HepG2 (cell line): ENCODE data around the gene FCER1A. TPM values are rescaled to one million over a fixed set of nuclear protein-coding genes. Genes with fewer than 3 reads are reported as not detected.

ENCODE experiments used
- ATAC-seq: fragments of 200-7000 bp; cut with Tn5 transposase; 3 replicates; pipeline ENCODE4 v1.9.1; 2020; ENCODE audit warnings: mild to moderate bottlenecking, moderate library complexity
- BruUV-seq: library from RNA; stranded (reverse); fragments of 400-500 nt; replicated peaks from 2 replicates; lab custom pipeline; 2021; lab: Mats Ljungman, UMichigan
- CTCF ChIA-PET: fragments of 300-600 bp; formaldehyde crosslinking; extraction: SDS; loops from one replicate; lab custom pipeline; 2021; ENCODE audit warnings: low total read pairs, inconsistent platforms, low intra/inter-chr PET ratio; lab: Yijun Ruan, JAX
- POLR2A ChIA-PET: fragments of 350-600 bp; sonication (Branson Sonifier 250); formaldehyde crosslinking; loops from one replicate; lab custom pipeline; 2020; ENCODE audit warnings: antibody characterized with exemption, inconsistent platforms; lab: Yijun Ruan, JAX
- DNase-seq: peaks from one replicate; pipeline ENCODE4 v3.0.0-alpha.2; 2015; ENCODE audit warnings: low spot score
- FAIRE-seq: peaks from 3 replicates; lab custom pipeline; 2011; peaks lifted over from hg19 to GRCh38; lab: Jason Lieb, UNC
- H2AFZ ChIP-seq: one replicate; pipeline ENCODE4 v1.6.1; 2011; ENCODE audit warnings: low read length, inconsistent platforms
- H3K27ac ChIP-seq: fragments of 300-600 bp; 3 replicates; pipeline ENCODE4 v1.8.0; 2011; ENCODE audit warnings: mixed run types, mild to moderate bottlenecking, mixed read lengths, low read length, inconsistent platforms; ENCODE audit not compliant: insufficient read depth; ENCODE audit errors: extremely low read length
- H3K27me3 ChIP-seq, 2 experiments: fragments of 200-600 bp in 1 of 2; 2 replicates in 1 of 2; 3 replicates in 1 of 2; pipeline versions ENCODE4 v1.6.0 to v1.8.0; 2011; ENCODE audit warnings: low read length in 2 of 2, mild to moderate bottlenecking in 2 of 2, moderate library complexity in 2 of 2, inconsistent platforms in 1 of 2; ENCODE audit not compliant: insufficient read depth in 2 of 2, control insufficient read depth in 1 of 2
- H3K36me3 ChIP-seq, 2 experiments: fragments of 200-600 bp in 1 of 2; replicated peaks in 1 of 2; 2 replicates in 1 of 2; 3 replicates in 1 of 2; pipeline versions ENCODE4 v1.5.1 to v1.8.0; 2011; ENCODE audit warnings: low read length in 2 of 2, inconsistent platforms in 1 of 2; ENCODE audit not compliant: insufficient read depth in 2 of 2, control insufficient read depth in 1 of 2
- H3K4me1 ChIP-seq: 2 replicates; pipeline ENCODE4 v1.5.1; 2012; ENCODE audit warnings: low read length, inconsistent platforms; ENCODE audit not compliant: insufficient read depth
- H3K4me2 ChIP-seq: 2 replicates; pipeline ENCODE4 v1.6.0; 2011; ENCODE audit warnings: low read depth, low read length, inconsistent platforms
- H3K4me3 ChIP-seq, 3 experiments: fragments of 200-600 bp in 1 of 3; sonication (generic), shearing (Covaris generic) in 1 of 3; replicated peaks in 1 of 3; 2 replicates each; pipeline ENCODE4 v1.5.1; 2011 to 2016; ENCODE audit warnings: low read length in 3 of 3, inconsistent platforms in 2 of 3, low read depth in 2 of 3, mild to moderate bottlenecking in 2 of 3, control low read depth in 1 of 3, mixed read lengths in 1 of 3; ENCODE audit not compliant: insufficient read depth in 1 of 3
- H3K79me2 ChIP-seq: one replicate; pipeline ENCODE4 v1.6.1; 2011; ENCODE audit warnings: low read length, inconsistent platforms; ENCODE audit not compliant: insufficient read depth
- H3K9ac ChIP-seq: 2 replicates; pipeline ENCODE4 v1.6.0; 2011; ENCODE audit warnings: mild to moderate bottlenecking, low read depth, low read length, inconsistent platforms; ENCODE audit not compliant: insufficient read depth
- H3K9me3 ChIP-seq: 2 replicates; pipeline ENCODE4 v1.5.1; 2012; ENCODE audit warnings: mild to moderate bottlenecking, low read length
- H4K20me1 ChIP-seq: 2 replicates; pipeline ENCODE4 v1.6.0; 2011; ENCODE audit warnings: inconsistent platforms, mild to moderate bottlenecking, low read length, moderate library complexity; ENCODE audit not compliant: insufficient read depth
- ASH2L ChIP-seq: fragments of 300-600, 200-600 bp; sonication (generic); IDR thresholded peaks from 2 replicates; pipeline ENCODE4 v1.7.0; 2017; ENCODE audit warnings: low read depth, mild to moderate bottlenecking, moderate library complexity, mixed read lengths, low read length; ENCODE audit not compliant: insufficient read length
- ESRRA ChIP-seq: sonication (generic); formaldehyde crosslinking; IDR thresholded peaks from 2 replicates; pipeline ENCODE4 v1.5.1; 2020; ENCODE audit warnings: mild to moderate bottlenecking, low read depth, missing genetic modification reagents
- FOXK1 ChIP-seq: sonication (generic); formaldehyde crosslinking; IDR thresholded peaks from 2 replicates; pipeline ENCODE4 v1.4.0; 2020; ENCODE audit warnings: low read depth, missing genetic modification reagents, borderline replicate concordance
- GFI1 ChIP-seq: sonication (generic); formaldehyde crosslinking; IDR thresholded peaks from 2 replicates; pipeline ENCODE4 v1.5.0; 2020; ENCODE audit warnings: missing genetic modification reagents, mild to moderate bottlenecking, borderline replicate concordance
- GPN1 ChIP-seq: sonication (generic); formaldehyde crosslinking; IDR thresholded peaks from 2 replicates; pipeline ENCODE4 v1.5.1; 2020; ENCODE audit warnings: missing genetic modification reagents, borderline replicate concordance
- KDM3A ChIP-seq: IDR thresholded peaks from 2 replicates; pipeline ENCODE4 v1.6.1; 2018; ENCODE audit warnings: low read depth, missing compliant biosample characterization
- NFE2L2 ChIP-seq: fragments of 150-350 bp; IDR thresholded peaks from 2 replicates; pipeline ENCODE4 v1.6.1; 2014; ENCODE audit warnings: low read length
- NFKBIZ ChIP-seq: IDR thresholded peaks from 2 replicates; pipeline ENCODE4 v1.6.1; 2018; ENCODE audit warnings: missing genetic modification reagents, missing compliant biosample characterization
- SALL1 ChIP-seq: sonication (generic); formaldehyde crosslinking; IDR thresholded peaks from 2 replicates; pipeline ENCODE4 v1.8.0; 2022; ENCODE audit warnings: mild to moderate bottlenecking, missing genetic modification reagents
- ZBTB21 ChIP-seq: sonication (generic); formaldehyde crosslinking; IDR thresholded peaks from 2 replicates; pipeline ENCODE4 v1.4.0; 2020; ENCODE audit warnings: missing genetic modification reagents
- ZNF251 ChIP-seq: sonication (generic); formaldehyde crosslinking; IDR thresholded peaks from 2 replicates; pipeline ENCODE4 v1.9.0; 2021; ENCODE audit warnings: mild to moderate bottlenecking, missing genetic modification reagents
- ZNF468 ChIP-seq: sonication (generic); formaldehyde crosslinking; IDR thresholded peaks from 2 replicates; pipeline ENCODE4 v1.8.0; 2022; ENCODE audit warnings: mild to moderate bottlenecking, moderate library complexity, missing genetic modification reagents
- ZNF589 ChIP-seq: sonication (generic); formaldehyde crosslinking; conservative IDR thresholded peaks from 2 replicates; pipeline ENCODE4 v1.8.0; 2022; ENCODE audit warnings: mild to moderate bottlenecking, moderate library complexity, missing genetic modification reagents
- ZSCAN31 ChIP-seq: sonication (generic); formaldehyde crosslinking; IDR thresholded peaks from 2 replicates; pipeline ENCODE4 v1.5.0; 2020; ENCODE audit warnings: low read depth, mild to moderate bottlenecking, missing genetic modification reagents
- in situ Hi-C: cut with HindIII; loops from 2 replicates; pipeline ENCODE4 v1.10.0; 2017; ENCODE audit warnings: low pct_unique_long_range_greater_than_20kb; ENCODE audit not compliant: extremely low pct_ligation_motif_present
- intact Hi-C: fragments of 100-400 bp; cut with micrococcal nuclease; formaldehyde crosslinking; loops from one replicate; pipeline ENCODE4 v1.10.0; 2022; ENCODE audit not compliant: unreplicated experiment
- polyA plus RNA-seq, 8 experiments: library from polyadenylated mRNA; depleted of rRNA in 3 of 8; stranded (reverse) in 7 of 8; unstranded in 1 of 8; fragments of >200 nt; fragmentation: Illumina TruSeq in 4 of 8; extraction: Trizol in 4 of 8; gene quantifications; 2 replicates each; pipeline versions ENCODE4 v1.2.1 to v1.2.3, GENCODE V29; 2011 to 2016; ENCODE audit warnings: low read depth in 4 of 8, missing spikeins in 1 of 8, mixed read lengths in 1 of 8; ENCODE audit not compliant: insufficient read depth in 1 of 8
- total RNA-seq, 5 experiments: library from RNA; depleted of rRNA; stranded (reverse); fragments of >200 nt; fragmentation: Illumina TruSeq; extraction: Trizol; gene quantifications; 2 replicates each; pipeline ENCODE4 v1.2.3, GENCODE V29; 2016; ENCODE audit warnings: low read depth in 1 of 5
- TF ChIP-seq, protein P1 (sequence below): sonication (generic); formaldehyde crosslinking; IDR thresholded peaks from 2 replicates; pipeline ENCODE4 v1.4.0; 2020; ENCODE audit warnings: low read depth, mild to moderate bottlenecking, missing genetic modification reagents
- TF ChIP-seq, protein P2 (sequence below), 2 experiments: fragments of 450-650 bp in 1 of 2; sonication (generic) in 1 of 2; formaldehyde crosslinking in 1 of 2; IDR thresholded peaks; 2 replicates each; pipeline versions ENCODE4 v1.6.1 to v1.8.0; 2016 to 2022; ENCODE audit warnings: antibody characterized with exemption in 1 of 2, mild to moderate bottlenecking in 1 of 2, missing genetic modification reagents in 1 of 2

FCER1A gene
- total and polyA plus RNA-seq, 2 of the 13 experiments (the other 11 are each of a cell fraction or from before 2014, with no cell fraction given), result not detected

GRCh38 chr1:159261311-159261710 lies 40.8 kb upstream of the FCER1A start:
- no peaks in the 10 kb centered on the region for H3K36me3 ChIP-seq
- H3K4me3 ChIP-seq, result no peak overlapping the region
- H3K9me3 ChIP-seq, result no peaks in the 10 kb centered on the region
- H3K4me2 ChIP-seq, result no peak overlapping the region
- ATAC-seq, result no peak
- POLR2A ChIA-PET, result no interaction called here
- DNase-seq, result no peak
- no peak overlapping the region for H2AFZ ChIP-seq
- CTCF ChIA-PET, result no interaction called here
- FAIRE-seq, result no peak
- in situ Hi-C loops, result no loop called here
- no peaks in the 10 kb centered on the region for H3K4me1 ChIP-seq
- no peaks in the 10 kb centered on the region for H3K27me3 ChIP-seq
- intact Hi-C loops, result no loop called here
- no TSS peak for BruUV-seq
- no peaks in the 10 kb centered on the region for H4K20me1 ChIP-seq
- no peak overlapping the region for H3K27ac ChIP-seq
- H3K9ac ChIP-seq, result no peak overlapping the region
- no peaks in the 10 kb centered on the region for H3K79me2 ChIP-seq
- no peak for TF ChIP-seq GPN1
- no peak for TF ChIP-seq KDM3A (CRISPR knock-in tag)
- TF ChIP-seq FOXK1, result no peak
- TF ChIP-seq ASH2L, result no peak
- TF ChIP-seq ESRRA, result no peak
- no peak for TF ChIP-seq ZNF589 (CRISPR knock-in tag)
- TF ChIP-seq, protein P1, sequence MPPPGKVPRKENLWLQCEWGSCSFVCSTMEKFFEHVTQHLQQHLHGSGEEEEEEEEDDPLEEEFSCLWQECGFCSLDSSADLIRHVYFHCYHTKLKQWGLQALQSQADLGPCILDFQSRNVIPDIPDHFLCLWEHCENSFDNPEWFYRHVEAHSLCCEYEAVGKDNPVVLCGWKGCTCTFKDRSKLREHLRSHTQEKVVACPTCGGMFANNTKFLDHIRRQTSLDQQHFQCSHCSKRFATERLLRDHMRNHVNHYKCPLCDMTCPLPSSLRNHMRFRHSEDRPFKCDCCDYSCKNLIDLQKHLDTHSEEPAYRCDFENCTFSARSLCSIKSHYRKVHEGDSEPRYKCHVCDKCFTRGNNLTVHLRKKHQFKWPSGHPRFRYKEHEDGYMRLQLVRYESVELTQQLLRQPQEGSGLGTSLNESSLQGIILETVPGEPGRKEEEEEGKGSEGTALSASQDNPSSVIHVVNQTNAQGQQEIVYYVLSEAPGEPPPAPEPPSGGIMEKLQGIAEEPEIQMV (CRISPR knock-in tag), result no peak
- no peak for TF ChIP-seq NFE2L2
- no peak for TF ChIP-seq ZBTB21 (CRISPR knock-in tag)
- no peak for TF ChIP-seq ZNF468 (CRISPR knock-in tag)
- no peak for TF ChIP-seq GFI1 (CRISPR knock-in tag)
- no peak for TF ChIP-seq ZNF251 (CRISPR knock-in tag)
- no peak for TF ChIP-seq ZSCAN31 (CRISPR knock-in tag)
- TF ChIP-seq, protein P2, sequence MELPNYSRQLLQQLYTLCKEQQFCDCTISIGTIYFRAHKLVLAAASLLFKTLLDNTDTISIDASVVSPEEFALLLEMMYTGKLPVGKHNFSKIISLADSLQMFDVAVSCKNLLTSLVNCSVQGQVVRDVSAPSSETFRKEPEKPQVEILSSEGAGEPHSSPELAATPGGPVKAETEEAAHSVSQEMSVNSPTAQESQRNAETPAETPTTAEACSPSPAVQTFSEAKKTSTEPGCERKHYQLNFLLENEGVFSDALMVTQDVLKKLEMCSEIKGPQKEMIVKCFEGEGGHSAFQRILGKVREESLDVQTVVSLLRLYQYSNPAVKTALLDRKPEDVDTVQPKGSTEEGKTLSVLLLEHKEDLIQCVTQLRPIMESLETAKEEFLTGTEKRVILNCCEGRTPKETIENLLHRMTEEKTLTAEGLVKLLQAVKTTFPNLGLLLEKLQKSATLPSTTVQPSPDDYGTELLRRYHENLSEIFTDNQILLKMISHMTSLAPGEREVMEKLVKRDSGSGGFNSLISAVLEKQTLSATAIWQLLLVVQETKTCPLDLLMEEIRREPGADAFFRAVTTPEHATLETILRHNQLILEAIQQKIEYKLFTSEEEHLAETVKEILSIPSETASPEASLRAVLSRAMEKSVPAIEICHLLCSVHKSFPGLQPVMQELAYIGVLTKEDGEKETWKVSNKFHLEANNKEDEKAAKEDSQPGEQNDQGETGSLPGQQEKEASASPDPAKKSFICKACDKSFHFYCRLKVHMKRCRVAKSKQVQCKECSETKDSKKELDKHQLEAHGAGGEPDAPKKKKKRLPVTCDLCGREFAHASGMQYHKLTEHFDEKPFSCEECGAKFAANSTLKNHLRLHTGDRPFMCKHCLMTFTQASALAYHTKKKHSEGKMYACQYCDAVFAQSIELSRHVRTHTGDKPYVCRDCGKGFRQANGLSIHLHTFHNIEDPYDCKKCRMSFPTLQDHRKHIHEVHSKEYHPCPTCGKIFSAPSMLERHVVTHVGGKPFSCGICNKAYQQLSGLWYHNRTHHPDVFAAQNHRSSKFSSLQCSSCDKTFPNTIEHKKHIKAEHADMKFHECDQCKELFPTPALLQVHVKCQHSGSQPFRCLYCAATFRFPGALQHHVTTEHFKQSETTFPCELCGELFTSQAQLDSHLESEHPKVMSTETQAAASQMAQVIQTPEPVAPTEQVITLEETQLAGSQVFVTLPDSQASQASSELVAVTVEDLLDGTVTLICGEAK (IDR thresholded peaks at IDR 0.05), result no peak
- TF ChIP-seq, protein P2 (CRISPR knock-in tag; IDR thresholded peaks at IDR 0.05), result no peak
- no peak for TF ChIP-seq NFKBIZ
- TF ChIP-seq SALL1 (CRISPR knock-in tag), result no peak
